Neural cell (in vitro differentiated cells): Measurements from ENCODE around the gene KCTD12.

ENCODE experiments used
- CTCF ChIP-seq: fragments of 450-650 bp; IDR thresholded peaks from 2 replicates; pipeline ENCODE4 v1.5.1; 2014; ENCODE audit warnings: antibody characterized with exemption, mild to moderate bottlenecking, moderate library complexity; ENCODE audit not compliant: poor library complexity, severe bottlenecking
- EZH2 ChIP-seq: fragments of 200-600, 300-800 bp; shearing (Covaris generic), sonication (generic); IDR thresholded peaks from 2 replicates; pipeline ENCODE4 v1.6.1; 2014; ENCODE audit warnings: antibody characterized with exemption, low read length, borderline replicate concordance, mild to moderate bottlenecking; ENCODE audit not compliant: insufficient read depth, poor library complexity, severe bottlenecking

- TF ChIP-seq CTCF (no peak), EZH2 (no peak)
Observed at GRCh38 chr13:76872675-76873074, 13.5 kb downstream of the KCTD12 start.
